GM19467 (cell line): ENCODE results near the gene PLXND1.
"Not testable (repeated sequence)": the region's sequence is repeated elsewhere in the genome, so short reads cannot be mapped to it uniquely, and the experiment has no call there.

Experiments used
- ATAC-seq: cut with Tn5 transposase; IDR thresholded peaks from one replicate; pipeline ENCODE4 v1.9.1; 2021; ENCODE audit warnings: mild to moderate bottlenecking, moderate library complexity; ENCODE audit not compliant: unreplicated experiment

PLXND1 gene

GRCh38 chr3:129554356-129555152 lies 51.9 kb downstream of the PLXND1 start:
- ATAC-seq, result no peak

- no peak for ATAC-seq
Observed at GRCh38 chr3:129553719-129554118, 52.8 kb downstream of the PLXND1 start.

GRCh38 chr3:129553171-129553570 lies 53.3 kb downstream of the PLXND1 start:
- ATAC-seq, result no peak

GRCh38 chr3:129552287-129553050 lies 54.0 kb downstream of the PLXND1 start:
- ATAC-seq, result no peak

- ATAC-seq, result no peak
Observed at GRCh38 chr3:129549805-129550204, 56.7 kb downstream of the PLXND1 start.

DNA sequence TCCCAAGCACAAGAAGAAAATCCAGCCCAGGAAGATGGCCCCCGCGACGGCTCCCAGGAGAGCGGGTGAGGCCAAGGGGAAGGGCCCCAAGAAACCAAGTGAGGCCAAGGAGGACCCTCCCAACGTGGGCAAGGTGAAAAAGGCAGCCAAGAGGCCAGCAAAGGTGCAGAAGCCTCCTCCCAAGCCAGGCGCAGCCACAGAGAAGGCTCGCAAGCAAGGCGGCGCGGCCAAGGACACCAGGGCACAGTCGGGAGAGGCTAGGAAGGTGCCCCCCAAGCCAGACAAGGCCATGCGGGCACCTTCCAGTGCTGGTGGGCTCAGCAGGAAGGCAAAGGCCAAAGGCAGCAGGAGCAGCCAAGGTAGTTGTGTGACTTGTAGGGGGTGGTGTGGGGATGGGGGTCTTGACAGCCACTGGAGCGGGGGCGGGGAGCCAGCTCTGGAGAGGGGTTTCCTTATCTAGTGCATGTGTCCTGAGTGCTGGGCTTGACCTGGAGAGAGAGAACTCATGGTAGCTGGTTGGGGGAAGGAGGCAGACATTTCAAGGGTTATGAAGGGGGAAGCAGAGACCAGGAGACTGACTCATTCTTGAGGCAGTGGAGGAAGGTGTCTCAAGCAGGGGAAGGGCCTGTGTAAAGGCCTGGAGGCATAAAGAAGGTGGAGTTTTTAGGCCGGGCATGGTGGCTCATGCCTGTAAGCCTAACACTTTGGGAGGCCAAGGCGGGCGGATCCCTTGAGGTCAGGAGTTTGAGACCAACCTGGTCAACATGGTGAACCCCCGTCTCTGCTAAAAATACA lies 57.3 kb downstream of the PLXND1 start:
- ATAC-seq, result no peak

GRCh38 chr3:129548104-129548965 lies 58.1 kb downstream of the PLXND1 start:
- no peak for ATAC-seq

DNA sequence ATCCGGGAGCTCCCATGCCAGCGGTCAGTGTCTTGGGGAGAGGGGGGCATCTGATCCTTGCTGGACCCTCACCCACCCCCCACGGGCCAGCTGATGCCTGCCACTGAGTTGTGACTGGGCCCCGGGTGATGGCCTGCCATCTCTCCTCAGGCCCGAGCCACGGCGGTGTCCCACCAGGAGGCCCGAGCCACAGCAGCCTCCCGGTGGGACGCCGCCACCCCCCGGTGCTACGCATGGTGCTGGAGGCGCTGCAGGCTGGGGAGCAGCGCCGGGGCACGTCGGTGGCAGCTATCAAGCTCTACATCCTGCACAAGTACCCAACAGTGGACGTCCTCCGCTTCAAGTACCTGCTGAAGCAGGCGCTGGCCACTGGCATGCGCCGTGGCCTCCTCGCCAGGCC lies 59.2 kb downstream of the PLXND1 start:
- no peak for ATAC-seq

DNA sequence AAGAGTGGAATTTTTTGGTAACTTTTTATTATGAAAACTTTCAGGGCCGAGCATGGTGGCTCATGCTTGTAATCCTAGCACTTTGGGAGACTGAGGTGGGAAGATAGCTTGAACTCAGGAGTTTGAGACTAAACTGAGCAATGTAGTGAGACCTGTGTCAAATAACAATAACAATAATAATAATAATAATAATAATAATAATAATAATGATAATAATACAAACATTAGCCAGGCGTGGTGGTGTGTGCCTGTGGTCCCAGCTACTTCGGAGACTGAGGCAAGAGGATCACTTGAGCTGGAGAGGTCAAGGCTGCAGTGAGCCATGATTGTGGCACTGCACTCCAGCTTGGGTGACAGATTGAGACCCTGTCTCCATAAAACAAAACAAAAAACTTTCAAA lies 60.5 kb downstream of the PLXND1 start:
- not testable (repeated sequence) for ATAC-seq

DNA sequence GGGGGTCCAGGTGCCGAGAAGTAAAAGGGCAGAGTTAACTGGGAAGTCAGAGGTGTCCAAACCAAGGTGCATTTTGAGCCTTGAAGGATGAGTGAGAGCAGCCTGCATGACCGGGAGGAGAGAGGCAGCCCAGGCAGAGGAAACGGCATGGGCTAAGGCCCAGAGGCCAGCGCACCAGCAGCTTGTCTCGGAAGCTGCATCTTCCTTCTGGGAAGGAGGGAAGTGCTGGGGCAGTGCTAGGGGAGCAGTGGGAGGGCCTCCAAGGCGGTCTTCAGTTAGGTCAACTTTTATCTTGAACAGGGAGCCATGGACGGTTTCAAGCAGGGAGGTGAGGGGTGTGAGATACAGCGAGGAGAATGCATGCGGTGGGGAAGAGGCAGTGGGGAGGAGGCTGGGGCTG lies 62.5 kb downstream of the PLXND1 start:
- ATAC-seq, result no peak

- no peak for ATAC-seq
Observed at GRCh38 chr3:129543156-129543790, 63.2 kb downstream of the PLXND1 start, which contains the start of gene H1-8. Gene H1-8, plus strand, starts transcription at chr3:129543175. Its CDS starts 44 bp downstream, at chr3:129543219.

DNA sequence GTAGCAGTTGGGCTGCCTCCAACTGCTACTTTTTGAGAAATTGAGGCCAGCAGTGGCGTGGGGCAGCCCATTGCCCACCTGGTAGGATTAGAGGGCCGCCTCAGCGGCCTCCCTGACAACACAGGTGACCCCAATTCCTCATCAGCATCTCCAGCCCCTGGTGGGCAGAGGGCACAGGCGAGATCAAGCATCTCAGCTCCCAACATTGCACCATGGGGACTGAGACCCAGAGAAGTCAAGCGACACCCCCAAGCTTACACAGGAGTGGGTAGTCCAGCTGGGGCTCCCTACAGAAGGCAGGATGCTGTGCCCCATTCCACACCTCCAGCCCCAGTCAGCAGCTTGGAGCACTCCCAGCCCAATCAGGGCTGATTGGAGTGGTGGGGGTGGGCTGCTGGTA lies 63.7 kb downstream of the PLXND1 start:
- ATAC-seq, result no peak

- ATAC-seq, result no peak
Observed at GRCh38 chr3:129540776-129541516, 65.5 kb downstream of the PLXND1 start.

- ATAC-seq, result no peak
Observed at GRCh38 chr3:129539206-129539605, 67.3 kb downstream of the PLXND1 start.

GRCh38 chr3:129536804-129537203 lies 69.7 kb downstream of the PLXND1 start:
- no peak for ATAC-seq

DNA sequence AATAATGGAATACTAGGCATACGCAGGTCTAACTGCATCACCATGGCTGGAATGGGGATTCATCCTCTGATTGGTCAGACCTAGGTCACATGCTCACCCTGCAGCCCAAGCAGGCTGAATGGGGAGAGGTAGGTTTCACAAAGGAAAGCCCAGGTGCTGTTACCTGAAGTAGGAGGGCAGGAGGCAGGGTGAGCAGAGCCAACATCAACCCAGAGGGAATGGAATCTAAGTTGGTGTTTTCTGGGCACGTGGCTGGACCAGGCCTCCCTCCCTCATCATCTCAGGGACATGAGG lies 70.2 kb downstream of the PLXND1 start:
- no peak for ATAC-seq

GRCh38 chr3:129535075-129535474 lies 71.4 kb downstream of the PLXND1 start:
- ATAC-seq, result no peak

- no peak for ATAC-seq
Observed at GRCh38 chr3:129534428-129535027, 71.9 kb downstream of the PLXND1 start.

- no peak for ATAC-seq
Observed at GRCh38 chr3:129533406-129533805, 73.1 kb downstream of the PLXND1 start.
